ENCODE measurements around the gene ATP1A4. TPM values are rescaled to one million over a fixed set of nuclear protein-coding genes. Genes with fewer than 3 reads are reported as not detected.
A peak's percentile ranks its signal among the peaks of the same experiment; 100 is the strongest.
"Not testable (repeated sequence)": the region's sequence is repeated elsewhere in the genome, so short reads cannot be mapped to it uniquely, and the experiment has no call there.

The ATP1A4 gene
- total RNA-seq, 1 donor from 2014 or later: not detected

GRCh38 chr1:160124705-160125478 is 26.5 kb upstream of the ATP1A4 start:
- H3K36me3 Mint-ChIP-seq (ENCODE audit: low read depth): peaks cover 3% of the 10 kb centered on the region
- DNase-seq (ENCODE audit: low spot score): no peak
- peak overlapping the region; percentile 6 for H3K27ac Mint-ChIP-seq (ENCODE audit: unreplicated experiment)
- H3K27me3 Mint-ChIP-seq (ENCODE audit: low read depth): no peaks in the 10 kb centered on the region
- peak; percentile 43 for TF ChIP-seq CTCF (IDR thresholded peaks at IDR 0.05)
- H3K4me3 Mint-ChIP-seq (ENCODE audit: unreplicated experiment): no peak overlapping the region
- H3K4me1 Mint-ChIP-seq (ENCODE audit: low read depth): peaks cover 29% of the 10 kb centered on the region
- H3K9me3 Mint-ChIP-seq (ENCODE audit: low read depth): no peaks in the 10 kb centered on the region

- Mint-ChIP-seq H3K4me1 (ENCODE audit: low read depth) (peaks cover 29% of the 10 kb centered on the region), H3K27me3 (ENCODE audit: low read depth) (peaks cover 1% of the 10 kb centered on the region), H3K27ac (ENCODE audit: unreplicated experiment) (peak overlapping the region; percentile 65), H3K36me3 (ENCODE audit: low read depth) (peaks cover 3% of the 10 kb centered on the region), H3K4me3 (ENCODE audit: unreplicated experiment) (no peak overlapping the region), H3K9me3 (ENCODE audit: low read depth) (no peaks in the 10 kb centered on the region)
- TF ChIP-seq CTCF (IDR thresholded peaks at IDR 0.05): no peak
- no peak for DNase-seq (ENCODE audit: low spot score)
These were observed 25.7 kb upstream of the ATP1A4 start for GRCh38 chr1:160125746-160126145.

- not testable (repeated sequence) for DNase-seq (ENCODE audit: low spot score); H3K9me3 Mint-ChIP-seq (ENCODE audit: low read depth); H3K27ac Mint-ChIP-seq (ENCODE audit: unreplicated experiment); H3K27me3 Mint-ChIP-seq (ENCODE audit: low read depth); H3K36me3 Mint-ChIP-seq (ENCODE audit: low read depth); H3K4me3 Mint-ChIP-seq (ENCODE audit: unreplicated experiment)
- peaks cover 29% of the 10 kb centered on the region for H3K4me1 Mint-ChIP-seq (ENCODE audit: low read depth)
These were observed 25.1 kb upstream of the ATP1A4 start for GRCh38 chr1:160126342-160126741.

GRCh38 chr1:160127381-160127780 is 24.0 kb upstream of the ATP1A4 start:
- peaks cover 5% of the 10 kb centered on the region for H3K36me3 Mint-ChIP-seq (ENCODE audit: low read depth)
- no peak overlapping the region for H3K27ac Mint-ChIP-seq (ENCODE audit: unreplicated experiment)
- no peaks in the 10 kb centered on the region for H3K9me3 Mint-ChIP-seq (ENCODE audit: low read depth)
- TF ChIP-seq CTCF (IDR thresholded peaks at IDR 0.05): no peak
- no peak overlapping the region for H3K4me3 Mint-ChIP-seq (ENCODE audit: unreplicated experiment)
- no peak for DNase-seq (ENCODE audit: low spot score)
- H3K4me1 Mint-ChIP-seq (ENCODE audit: low read depth): peaks cover 32% of the 10 kb centered on the region
- H3K27me3 Mint-ChIP-seq (ENCODE audit: low read depth): peaks cover 10% of the 10 kb centered on the region

- Mint-ChIP-seq H3K27me3 (ENCODE audit: low read depth) (peaks cover 16% of the 10 kb centered on the region), H3K36me3 (ENCODE audit: low read depth) (peaks cover 6% of the 10 kb centered on the region), H3K4me3 (ENCODE audit: unreplicated experiment) (no peak overlapping the region), H3K9me3 (ENCODE audit: low read depth) (no peaks in the 10 kb centered on the region), H3K27ac (ENCODE audit: unreplicated experiment) (peak overlapping the region; percentile 53), H3K4me1 (ENCODE audit: low read depth) (peaks cover 32% of the 10 kb centered on the region)
- no peak for TF ChIP-seq CTCF (IDR thresholded peaks at IDR 0.05)
- DNase-seq (ENCODE audit: low spot score): no peak
These were observed 23.4 kb upstream of the ATP1A4 start for GRCh38 chr1:160127865-160128523.
